NB4 (cell line): ENCODE results near the gene REC114.

ENCODE experiments used
- CTCF ChIP-seq: IDR thresholded peaks from one replicate; pipeline ENCODE4 v1.5.1; 2012; ENCODE audit warnings: low read depth, low read length
- MAX ChIP-seq: IDR thresholded peaks from 2 replicates; pipeline ENCODE4 v1.6.1; 2011; ENCODE audit warnings: low read depth, low read length
- MYC ChIP-seq: IDR thresholded peaks from 2 replicates; pipeline ENCODE4 v1.6.1; 2011; ENCODE audit warnings: low read depth, low read length
- POLR2A ChIP-seq: IDR thresholded peaks from 2 replicates; pipeline ENCODE4 v1.6.1; 2011; ENCODE audit warnings: mild to moderate bottlenecking; ENCODE audit not compliant: insufficient read length; ENCODE audit errors: extremely low read depth

- no peak for TF ChIP-seq CTCF
- no peak for TF ChIP-seq POLR2A
- TF ChIP-seq MAX: no peak
- TF ChIP-seq MYC: no peak
These were observed 135.1 kb downstream of the REC114 start for GRCh38 chr15:73578026-73578425.
